Cardiac muscle cell (in vitro differentiated cells and primary cell): ENCODE measurements around the gene MRPS14. TPM values are rescaled to one million over a fixed set of nuclear protein-coding genes. Genes with fewer than 3 reads are reported as not detected.

Experiments
- DNase-seq, 2 donors: peaks; one replicate each; pipeline versions ENCODE4 v3.0.0 to v3.0.0-alpha.2; 2010 to 2017; ENCODE audit warnings: low read depth in 1 of 2, low spot score in 1 of 2
- H3K27ac ChIP-seq: fragments of 200-600 bp; sonication (generic); 2 replicates; pipeline ENCODE4 v1.5.1; 2016
- H3K27me3 ChIP-seq: fragments of 200-600 bp; sonication (generic); 2 replicates; pipeline ENCODE4 v1.6.0; 2016; ENCODE audit warnings: control low read depth
- H3K36me3 ChIP-seq: fragments of 200-600 bp; sonication (generic); 2 replicates; pipeline ENCODE4 v1.5.1; 2016; ENCODE audit warnings: control low read depth
- H3K4me1 ChIP-seq: fragments of 200-600 bp; sonication (generic); 2 replicates; pipeline ENCODE4 v1.8.1; 2017; ENCODE audit warnings: low read depth, mild to moderate bottlenecking, mixed run types
- H3K4me3 ChIP-seq: fragments of 200-600 bp; sonication (generic); 2 replicates; pipeline ENCODE4 v1.5.1; 2016; ENCODE audit warnings: mild to moderate bottlenecking
- H3K9me3 ChIP-seq: fragments of 200-600 bp; sonication (generic); 2 replicates; pipeline ENCODE4 v1.5.1; 2017; ENCODE audit warnings: low read depth, mild to moderate bottlenecking, control low read depth
- polyA plus RNA-seq: library from polyadenylated mRNA; unstranded; fragments of >200 nt; fragmentation: Nextera tagmentation; extraction: Ambion mirVana; gene quantifications from 2 replicates; pipeline ENCODE4 v1.2.1, GENCODE V29; 2016
- total RNA-seq: library from RNA; depleted of rRNA; stranded (reverse); fragments of >200 nt; gene quantifications from 2 replicates; pipeline ENCODE4 v1.2.3, GENCODE V29; 2016
- TF ChIP-seq, protein P1 (sequence below): IDR thresholded peaks from 2 replicates; pipeline ENCODE4 v1.5.1; 2012; ENCODE audit warnings: low read depth, mild to moderate bottlenecking, low read length

Gene MRPS14
- total and polyA plus RNA-seq, 2 experiments from 2014 or later: 27.5 to 73.8 TPM

DNA sequence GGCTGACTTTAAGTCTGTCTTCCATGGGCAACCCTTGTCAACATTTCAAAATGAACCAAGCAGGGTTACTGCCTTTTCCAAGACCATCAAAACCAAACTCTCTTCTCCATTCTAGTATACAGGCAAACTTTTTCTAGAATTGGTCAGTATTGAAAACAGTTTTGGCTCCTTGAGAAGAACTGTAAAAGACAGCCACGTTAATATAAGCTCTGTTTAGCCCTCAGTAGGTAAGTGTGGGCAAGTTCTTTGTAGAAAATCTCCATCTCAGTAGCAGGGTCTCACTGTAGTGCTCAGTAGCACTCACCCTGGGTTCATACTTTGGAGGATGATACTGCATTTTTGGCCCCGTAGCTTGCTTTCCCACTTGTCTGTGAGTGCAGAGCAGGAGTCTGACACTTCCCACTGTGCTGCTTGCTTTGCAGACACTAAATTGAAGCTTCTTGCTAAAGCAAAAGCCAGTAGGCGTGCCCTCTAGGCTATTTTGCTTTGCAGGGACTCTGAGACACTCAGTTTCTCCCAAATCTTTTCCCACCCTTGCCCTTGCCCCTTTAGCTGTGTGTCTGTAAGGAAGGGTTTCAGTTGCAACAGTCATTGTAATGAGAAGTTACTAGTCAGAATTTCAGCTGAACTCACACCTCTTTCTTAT is 57.7 kb downstream of the MRPS14 start:
- DNase-seq: no peak
- H3K36me3 ChIP-seq: no peaks in the 10 kb centered on the region
- no peaks in the 10 kb centered on the region for H3K4me1 ChIP-seq
- no peak overlapping the region for H3K27ac ChIP-seq
- no peaks in the 10 kb centered on the region for H3K27me3 ChIP-seq
- TF ChIP-seq, protein P1, sequence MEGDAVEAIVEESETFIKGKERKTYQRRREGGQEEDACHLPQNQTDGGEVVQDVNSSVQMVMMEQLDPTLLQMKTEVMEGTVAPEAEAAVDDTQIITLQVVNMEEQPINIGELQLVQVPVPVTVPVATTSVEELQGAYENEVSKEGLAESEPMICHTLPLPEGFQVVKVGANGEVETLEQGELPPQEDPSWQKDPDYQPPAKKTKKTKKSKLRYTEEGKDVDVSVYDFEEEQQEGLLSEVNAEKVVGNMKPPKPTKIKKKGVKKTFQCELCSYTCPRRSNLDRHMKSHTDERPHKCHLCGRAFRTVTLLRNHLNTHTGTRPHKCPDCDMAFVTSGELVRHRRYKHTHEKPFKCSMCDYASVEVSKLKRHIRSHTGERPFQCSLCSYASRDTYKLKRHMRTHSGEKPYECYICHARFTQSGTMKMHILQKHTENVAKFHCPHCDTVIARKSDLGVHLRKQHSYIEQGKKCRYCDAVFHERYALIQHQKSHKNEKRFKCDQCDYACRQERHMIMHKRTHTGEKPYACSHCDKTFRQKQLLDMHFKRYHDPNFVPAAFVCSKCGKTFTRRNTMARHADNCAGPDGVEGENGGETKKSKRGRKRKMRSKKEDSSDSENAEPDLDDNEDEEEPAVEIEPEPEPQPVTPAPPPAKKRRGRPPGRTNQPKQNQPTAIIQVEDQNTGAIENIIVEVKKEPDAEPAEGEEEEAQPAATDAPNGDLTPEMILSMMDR: no peak
- H3K9me3 ChIP-seq: no peaks in the 10 kb centered on the region
- H3K4me3 ChIP-seq: no peak overlapping the region

DNA sequence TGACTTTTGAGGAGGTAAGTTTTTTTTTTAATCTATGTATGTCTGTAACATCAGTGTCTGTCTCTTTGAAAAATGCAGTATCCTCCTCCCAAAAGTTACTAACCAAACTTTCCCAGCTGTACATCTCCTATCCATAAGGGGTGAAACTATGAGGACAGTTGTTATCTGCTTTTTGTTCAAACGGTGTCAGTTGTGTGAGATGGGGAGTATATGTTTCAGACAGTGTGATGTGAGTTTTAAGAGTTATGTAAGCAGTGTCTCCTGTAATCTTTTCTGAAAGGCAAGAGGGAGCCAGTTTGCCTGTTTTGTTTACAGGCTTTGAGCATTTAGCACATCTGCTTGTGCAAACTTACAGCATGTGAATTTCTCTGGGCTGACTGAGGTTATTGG is 58.3 kb downstream of the MRPS14 start:
- H3K27ac ChIP-seq: no peak overlapping the region

DNA sequence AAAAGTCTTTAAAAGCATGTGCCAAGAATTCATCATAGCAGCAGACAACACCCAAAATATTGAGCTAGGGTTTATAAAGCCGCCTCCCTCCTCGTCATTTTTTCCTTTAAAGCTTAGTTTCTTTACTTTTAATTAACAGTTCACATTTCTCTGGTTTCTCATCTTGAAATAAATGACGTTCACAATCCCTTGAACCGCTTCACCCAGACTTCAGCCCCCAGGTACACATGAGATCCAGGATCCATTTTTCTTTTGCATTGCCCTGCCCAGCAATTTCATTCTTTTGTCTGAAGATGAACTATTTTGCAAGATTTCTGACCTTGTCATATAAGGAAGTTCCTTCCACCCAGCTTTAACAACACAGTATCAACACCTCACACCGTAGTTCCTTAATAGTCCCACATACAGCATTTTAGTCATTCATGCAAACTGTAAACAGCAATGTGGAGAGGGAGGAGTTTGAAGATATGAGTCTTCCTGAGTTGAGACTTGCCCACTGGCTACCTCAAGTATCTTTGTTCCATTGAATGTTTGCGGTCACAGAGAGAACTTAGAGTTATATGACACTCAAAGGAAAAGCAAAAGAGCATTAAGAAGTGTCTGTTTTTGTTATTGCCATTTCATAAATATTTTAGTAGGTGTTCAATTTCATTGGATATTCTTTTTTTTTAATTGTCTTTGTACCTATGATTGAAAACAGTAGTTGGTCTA is 58.8 kb downstream of the MRPS14 start:
- TF ChIP-seq, protein P1: no peak
- Histone ChIP-seq H3K27ac (no peak overlapping the region), H3K4me1 (no peaks in the 10 kb centered on the region), H3K27me3 (no peaks in the 10 kb centered on the region), H3K4me3 (no peak overlapping the region), H3K36me3 (no peaks in the 10 kb centered on the region), H3K9me3 (no peaks in the 10 kb centered on the region)
- DNase-seq: peak in 1 of 2 donors; percentile 62

More for the DNA sequence above, 58.3 kb downstream of the MRPS14 start:
- no peak overlapping the region for H3K4me3 ChIP-seq
- H3K4me1 ChIP-seq: no peaks in the 10 kb centered on the region
- H3K36me3 ChIP-seq: no peaks in the 10 kb centered on the region
- DNase-seq: peak in 1 of 2 donors; percentile 38
- TF ChIP-seq, protein P1: no peak
- H3K27me3 ChIP-seq: no peaks in the 10 kb centered on the region
- H3K9me3 ChIP-seq: no peaks in the 10 kb centered on the region

DNA sequence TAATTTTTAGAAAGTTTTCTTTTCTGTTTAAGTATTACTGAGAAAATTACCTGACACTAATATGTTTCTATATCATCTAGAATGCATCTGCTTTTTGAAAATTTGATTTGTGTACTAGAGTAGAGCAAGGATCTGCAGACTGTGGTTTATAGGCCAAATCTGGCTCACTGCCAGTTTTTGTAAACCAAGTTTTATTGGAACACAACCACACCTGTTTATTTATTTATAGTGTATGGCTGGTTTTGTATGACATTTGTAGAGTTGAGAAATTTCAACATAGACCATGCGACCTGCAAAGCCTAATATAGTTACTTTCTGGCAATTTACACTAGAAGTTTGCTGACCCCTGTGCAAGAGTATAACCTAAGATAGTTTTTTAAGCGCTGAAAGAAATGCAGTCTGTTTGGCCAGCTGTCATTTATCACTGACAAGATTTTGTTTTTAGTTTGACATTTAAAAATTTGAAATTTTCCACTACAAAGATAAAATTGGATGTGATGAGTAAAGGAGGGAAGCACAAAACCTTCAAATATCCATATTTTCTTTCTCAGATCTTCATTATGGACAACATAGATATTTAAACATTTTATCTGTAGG is 59.6 kb downstream of the MRPS14 start:
- no peak overlapping the region for H3K4me3 ChIP-seq
- H3K36me3 ChIP-seq: no peaks in the 10 kb centered on the region
- H3K27me3 ChIP-seq: no peaks in the 10 kb centered on the region
- no peaks in the 10 kb centered on the region for H3K9me3 ChIP-seq
- H3K27ac ChIP-seq: no peak overlapping the region
- DNase-seq: no peak
- TF ChIP-seq, protein P1: no peak
- no peaks in the 10 kb centered on the region for H3K4me1 ChIP-seq

Other genes starting within 250 kb of the MRPS14 start
- 143 and 265 TPM in 2 replicates for gene CACYBP, start 23.5 kb downstream of the MRPS14 start, total RNA-seq
- 147 and 167 TPM in 2 replicates for gene CACYBP, start 23.5 kb downstream of the MRPS14 start, polyA plus RNA-seq
- not detected in 2 replicates for gene TNN, start 44.4 kb upstream of the MRPS14 start, total RNA-seq
- gene TNN, start 44.4 kb upstream of the MRPS14 start, polyA plus RNA-seq: not detected in 2 replicates
- 1.6 and 1.9 TPM in 2 replicates for gene KIAA0040, start 169.4 kb upstream of the MRPS14 start, total RNA-seq
- gene KIAA0040, start 169.4 kb upstream of the MRPS14 start, polyA plus RNA-seq: 1.4 and 2.4 TPM in 2 replicates